Activated CD4-positive, alpha-beta memory T cell treated with anti-CD3 and anti-CD28 coated beads for 36 hours (primary cell): ENCODE measurements around the gene RBM41. TPM values are rescaled to one million over a fixed set of nuclear protein-coding genes. Genes with fewer than 3 reads are reported as not detected.
A peak's percentile ranks its signal among the peaks of the same experiment; 100 is the strongest.
"Not testable (repeated sequence)": the region's sequence is repeated elsewhere in the genome, so short reads cannot be mapped to it uniquely, and the experiment has no call there.

Experiments used
- CTCF ChIA-PET: fragments of 350-600 bp; sonication (Branson Sonifier 250); formaldehyde crosslinking; loops from one replicate; lab custom pipeline; 2021; ENCODE audit warnings: antibody characterized with exemption, inconsistent platforms; lab: Charles Lee
- POLR2A ChIA-PET: fragments of 350-600 bp; sonication (Branson Sonifier 250); formaldehyde crosslinking; loops from one replicate; lab custom pipeline; 2021; ENCODE audit warnings: antibody characterized with exemption; lab: Charles Lee
- DNase-seq: peaks from one replicate; pipeline ENCODE4 v3.0.0-alpha.2; 2020
- H3K27ac Mint-ChIP-seq: one replicate; pipeline ENCODE4 v1.8.0; 2021; ENCODE audit warnings: mixed read lengths
- H3K27me3 Mint-ChIP-seq: one replicate; pipeline ENCODE4 v1.8.0; 2021; ENCODE audit warnings: mixed read lengths
- H3K36me3 Mint-ChIP-seq: one replicate; pipeline ENCODE4 v1.8.0; 2021; ENCODE audit warnings: mixed read lengths
- H3K4me1 Mint-ChIP-seq: one replicate; pipeline ENCODE4 v1.8.0; 2021; ENCODE audit warnings: low read depth, mixed read lengths
- H3K4me3 Mint-ChIP-seq: one replicate; pipeline ENCODE4 v1.8.0; 2021; ENCODE audit warnings: mild to moderate bottlenecking, mixed read lengths
- H3K9me3 Mint-ChIP-seq: one replicate; pipeline ENCODE4 v1.8.0; 2021; ENCODE audit warnings: mixed read lengths
- intact Hi-C: fragments of 100-400 bp; cut with micrococcal nuclease; formaldehyde crosslinking; loops from one replicate; pipeline ENCODE4 v1.15.1; 2023
- total RNA-seq, 2 experiments: library from RNA; stranded (reverse); gene quantifications; one replicate each; pipeline ENCODE4 v1.2.3, GENCODE V29; 2021

RBM41 gene
- total RNA-seq: 10 to 100 TPM in 1 of 2 experiments, 1 to 10 TPM in 1; 9.5 to 11.4 TPM

- DNase-seq: peak; percentile 81
- Mint-ChIP-seq H3K4me3 (peak within 1 kb of the TSS; percentile 96), H3K4me1 (peaks cover 32% of the 10 kb centered on the region), H3K36me3 (peaks cover 25% of the 10 kb centered on the region), H3K27ac (peak within 1 kb of the TSS; percentile 93), H3K27me3 (no peaks in the 10 kb centered on the region), H3K9me3 (no peaks in the 10 kb centered on the region)
- intact Hi-C loops: loop anchor here (1.0 to 2.0 kb wide), 4 partner anchors 88 to 972 kb away; partner anchors contain the start of genes ATG4A, DNAAF6, NUP62CL and PSMD10
- ChIA-PET POLR2A (interaction anchor here (1.2 kb wide), 1 partner anchor 87 kb away, joined by 3 read pairs; the partner anchor contains the start of genes DNAAF6 and NUP62CL), CTCF (no interaction called here)
Measured at GRCh38 chrX:107118322-107119147, at the start of gene RBM41. Gene RBM41 (minus strand): TSS chrX:107118822. CDS start chrX:107118773, 49 bp downstream.

GRCh38 chrX:107168257-107168656 lies 49.6 kb upstream of the RBM41 start:
- CTCF ChIA-PET: no interaction called here
- Mint-ChIP-seq H3K36me3 (no peaks in the 10 kb centered on the region), H3K27me3 (no peaks in the 10 kb centered on the region), H3K9me3 (no peaks in the 10 kb centered on the region), H3K4me1 (no peaks in the 10 kb centered on the region), H3K27ac (no peak overlapping the region), H3K4me3 (no peak overlapping the region)
- POLR2A ChIA-PET: no interaction called here
- DNase-seq: no peak
- intact Hi-C loops: no loop called here

- H3K9me3 Mint-ChIP-seq: no peaks in the 10 kb centered on the region
- H3K4me1 Mint-ChIP-seq: no peaks in the 10 kb centered on the region
- POLR2A ChIA-PET: no interaction called here
- H3K27ac Mint-ChIP-seq: no peak overlapping the region
- CTCF ChIA-PET: no interaction called here
- no peaks in the 10 kb centered on the region for H3K36me3 Mint-ChIP-seq
- intact Hi-C loops: no loop called here
- no peaks in the 10 kb centered on the region for H3K27me3 Mint-ChIP-seq
- no peak overlapping the region for H3K4me3 Mint-ChIP-seq
- no peak for DNase-seq
Measured at GRCh38 chrX:107167163-107167921, 48.7 kb upstream of the RBM41 start.

DNA sequence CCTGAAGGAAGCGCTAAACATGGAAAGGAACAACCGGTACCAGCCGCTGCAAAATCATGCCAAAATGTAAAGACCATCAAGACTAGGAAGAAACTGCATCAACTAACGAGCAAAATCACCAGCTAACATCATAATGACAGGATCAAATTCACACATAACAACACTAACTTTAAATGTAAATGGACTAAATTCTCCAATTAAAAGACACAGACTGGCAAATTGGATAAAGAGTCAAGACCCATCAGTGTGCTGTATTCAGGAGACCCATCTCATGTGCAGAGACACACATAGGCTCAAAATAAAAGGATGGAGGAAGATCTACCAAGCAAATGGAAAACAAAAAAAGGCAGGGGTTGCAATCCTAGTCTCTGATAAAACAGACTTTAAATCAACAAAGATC lies 39.0 kb upstream of the RBM41 start:
- DNase-seq, H3K4me3 Mint-ChIP-seq, CTCF ChIA-PET, H3K4me1 Mint-ChIP-seq, POLR2A ChIA-PET, intact Hi-C loops, H3K36me3 Mint-ChIP-seq, H3K9me3 Mint-ChIP-seq, H3K27ac Mint-ChIP-seq, H3K27me3 Mint-ChIP-seq: not testable (repeated sequence)

DNA sequence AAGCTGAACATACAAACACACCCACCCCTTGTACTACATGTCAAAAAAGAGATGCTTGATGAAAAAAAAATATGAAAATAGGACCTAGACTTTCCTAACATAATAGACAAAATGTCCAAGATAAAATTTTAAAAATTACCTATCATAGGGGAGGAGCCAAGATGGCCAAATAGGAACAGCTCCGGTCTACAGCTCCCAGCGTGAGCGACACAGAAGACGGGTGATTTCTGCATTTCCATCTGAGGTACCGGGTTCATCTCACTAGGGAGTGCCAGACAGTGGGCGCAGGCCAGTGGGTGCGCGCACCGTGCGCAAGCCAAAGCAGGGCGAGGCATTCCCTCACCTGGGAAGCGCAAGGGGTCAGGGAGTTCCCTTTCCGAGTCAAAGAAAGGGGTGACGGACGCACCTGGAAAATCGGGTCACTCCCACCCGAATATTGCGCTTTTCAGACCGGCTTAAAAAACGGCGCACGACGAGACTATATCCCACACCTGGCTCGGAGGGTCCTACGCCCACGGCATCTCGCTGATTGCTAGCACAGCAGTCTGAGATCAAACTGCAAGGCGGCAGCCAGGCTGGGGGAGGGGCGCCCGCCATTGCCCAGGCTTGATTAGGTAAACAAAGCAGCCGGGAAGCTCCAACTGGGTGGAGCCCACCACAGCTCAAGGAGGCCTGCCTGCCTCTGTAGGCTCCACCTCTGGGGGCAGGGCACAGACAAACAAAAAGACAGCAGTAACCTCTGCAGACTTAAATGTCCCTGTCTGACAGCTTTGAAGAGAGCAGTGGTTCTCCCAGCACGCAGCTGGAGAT lies 37.2 kb upstream of the RBM41 start:
- H3K9me3 Mint-ChIP-seq, H3K36me3 Mint-ChIP-seq, CTCF ChIA-PET, H3K4me1 Mint-ChIP-seq, H3K27ac Mint-ChIP-seq, intact Hi-C loops, DNase-seq, H3K27me3 Mint-ChIP-seq, POLR2A ChIA-PET: not testable (repeated sequence)
- peak overlapping the region; percentile 55 for H3K4me3 Mint-ChIP-seq

GRCh38 chrX:107154787-107155620 lies 36.4 kb upstream of the RBM41 start:
- peak; percentile 37 for DNase-seq
- Mint-ChIP-seq H3K4me1 (no peaks in the 10 kb centered on the region), H3K27ac (no peak overlapping the region), H3K4me3 (peak overlapping the region; percentile 55), H3K36me3 (no peaks in the 10 kb centered on the region), H3K27me3 (no peaks in the 10 kb centered on the region), H3K9me3 (no peaks in the 10 kb centered on the region)
- intact Hi-C loops: no loop called here
- POLR2A ChIA-PET: no interaction called here
- CTCF ChIA-PET: no interaction called here

DNA sequence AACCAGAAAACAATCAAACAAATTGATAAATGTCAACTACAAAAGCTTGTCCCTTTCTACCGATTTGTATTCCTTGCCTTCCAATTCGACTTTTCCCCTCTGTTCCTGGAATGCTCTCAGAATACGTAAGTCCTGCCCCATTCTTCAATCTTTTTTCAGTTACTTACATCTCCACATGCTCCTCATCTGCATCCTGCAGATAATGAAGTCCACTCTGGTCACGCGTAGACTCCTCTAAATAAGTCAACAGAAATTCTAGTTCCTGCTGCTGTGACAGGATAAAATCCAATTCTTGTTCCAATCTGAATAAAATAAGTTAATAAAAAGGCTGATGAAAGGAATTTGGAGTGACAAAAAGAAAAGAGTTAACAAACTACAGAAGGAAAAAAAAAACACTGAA lies 34.4 kb upstream of the RBM41 start:
- Mint-ChIP-seq H3K27ac (no peak overlapping the region), H3K27me3 (no peaks in the 10 kb centered on the region), H3K36me3 (no peaks in the 10 kb centered on the region), H3K9me3 (no peaks in the 10 kb centered on the region), H3K4me3 (no peak overlapping the region), H3K4me1 (no peaks in the 10 kb centered on the region)
- ChIA-PET POLR2A (no interaction called here), CTCF (no interaction called here)
- intact Hi-C loops: no loop called here
- no peak for DNase-seq

GRCh38 chrX:107146670-107147069 lies 28.0 kb upstream of the RBM41 start:
- Mint-ChIP-seq H3K36me3 (no peaks in the 10 kb centered on the region), H3K27ac (no peak overlapping the region), H3K27me3 (no peaks in the 10 kb centered on the region), H3K9me3 (no peaks in the 10 kb centered on the region), H3K4me1 (no peaks in the 10 kb centered on the region), H3K4me3 (no peak overlapping the region)
- intact Hi-C loops: no loop called here
- ChIA-PET POLR2A (no interaction called here), CTCF (no interaction called here)
- DNase-seq: no peak

DNA sequence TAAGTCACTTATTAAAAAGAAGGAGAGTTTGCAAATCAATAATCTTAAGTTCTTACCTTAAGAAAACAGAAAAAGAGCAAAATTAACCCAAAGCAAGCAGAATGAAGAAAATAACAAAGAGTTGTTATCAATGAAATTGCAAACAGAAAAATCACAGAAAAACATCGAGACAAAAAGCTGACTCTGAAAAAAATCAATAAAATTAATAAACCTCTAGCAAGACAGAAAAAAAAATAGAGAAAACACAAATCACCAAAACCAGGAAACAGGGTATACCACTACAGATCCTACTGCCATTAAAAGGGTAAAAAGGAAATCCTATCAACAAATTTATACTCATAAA lies 17.3 kb upstream of the RBM41 start:
- no peaks in the 10 kb centered on the region for H3K36me3 Mint-ChIP-seq
- ChIA-PET POLR2A (no interaction called here), CTCF (no interaction called here)
- H3K4me3 Mint-ChIP-seq: no peak overlapping the region
- no peaks in the 10 kb centered on the region for H3K9me3 Mint-ChIP-seq
- intact Hi-C loops: no loop called here
- H3K27ac Mint-ChIP-seq: no peak overlapping the region
- peaks cover 8% of the 10 kb centered on the region for H3K4me1 Mint-ChIP-seq
- H3K27me3 Mint-ChIP-seq: no peaks in the 10 kb centered on the region
- DNase-seq: no peak

GRCh38 chrX:107135049-107135964 lies 16.7 kb upstream of the RBM41 start:
- H3K27ac Mint-ChIP-seq: no peak overlapping the region
- peaks cover 8% of the 10 kb centered on the region for H3K4me1 Mint-ChIP-seq
- H3K36me3 Mint-ChIP-seq: no peaks in the 10 kb centered on the region
- CTCF ChIA-PET: no interaction called here
- no peak overlapping the region for H3K4me3 Mint-ChIP-seq
- DNase-seq: peak; percentile 15
- POLR2A ChIA-PET: no interaction called here
- intact Hi-C loops: no loop called here
- no peaks in the 10 kb centered on the region for H3K9me3 Mint-ChIP-seq
- H3K27me3 Mint-ChIP-seq: no peaks in the 10 kb centered on the region

GRCh38 chrX:107123750-107124149 lies 5.1 kb upstream of the RBM41 start:
- Mint-ChIP-seq H3K27ac (no peak overlapping the region), H3K36me3 (no peaks in the 10 kb centered on the region), H3K9me3 (no peaks in the 10 kb centered on the region), H3K27me3 (no peaks in the 10 kb centered on the region), H3K4me3 (no peak overlapping the region), H3K4me1 (peaks cover 7% of the 10 kb centered on the region)
- ChIA-PET POLR2A (no interaction called here), CTCF (no interaction called here)
- no peak for DNase-seq
- intact Hi-C loops: no loop called here
